Right hindlimb (tissue), 1 donor: ENCODE results near the gene RNF151.
"Not testable (repeated sequence)": the region's sequence is repeated elsewhere in the genome, so short reads cannot be mapped to it uniquely, and the experiment has no call there.

ENCODE experiments used
- DNase-seq: peaks from one replicate; pipeline ENCODE4 v3.0.0-alpha.2; 2018

The RNF151 gene

DNA sequence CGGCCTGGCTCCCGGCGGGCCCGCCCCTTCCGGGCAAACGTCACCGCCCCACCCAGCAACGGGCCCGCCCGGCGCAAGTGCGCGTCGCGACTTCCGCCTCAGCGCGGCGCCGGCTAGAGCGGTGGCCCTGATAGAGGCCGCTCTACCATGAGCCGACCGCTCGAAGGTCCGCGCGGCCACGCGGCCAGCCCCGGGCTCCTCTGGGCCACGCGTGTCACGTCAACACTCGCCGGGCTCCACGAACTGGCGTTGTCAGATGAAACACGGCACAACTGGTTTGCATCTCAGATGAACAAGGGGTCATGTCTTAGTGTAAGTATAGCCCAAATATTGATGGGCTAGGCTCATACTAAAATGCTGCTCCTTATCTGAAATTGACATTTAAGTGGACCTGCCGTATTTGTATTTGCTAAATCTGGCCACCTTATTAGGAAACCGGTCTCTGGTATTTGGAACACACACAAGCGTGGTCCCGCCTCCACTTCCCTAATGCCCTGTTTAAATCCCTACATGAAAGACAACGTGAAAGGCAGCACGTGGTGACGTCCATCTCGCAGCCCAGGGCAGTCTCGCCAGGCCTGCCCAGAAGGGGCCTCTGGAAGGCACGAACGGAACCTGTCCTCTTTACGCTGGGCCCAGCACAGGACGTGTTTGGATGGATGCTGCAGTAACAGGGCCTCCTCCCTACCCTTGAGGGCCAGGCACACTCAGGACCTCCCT is 43.3 kb downstream of the RNF151 start, which contains the start of gene ZNF598:
Gene ZNF598, minus strand, starts transcription at position 31 of the 720 bp plus-strand sequence.
- peak; percentile 89 for DNase-seq

GRCh38 chr16:2011726-2012125 is 45.1 kb downstream of the RNF151 start:
- DNase-seq, result not testable (repeated sequence)

- no peak for DNase-seq
These were observed 46.9 kb downstream of the RNF151 start for GRCh38 chr16:2013527-2013926.

DNA sequence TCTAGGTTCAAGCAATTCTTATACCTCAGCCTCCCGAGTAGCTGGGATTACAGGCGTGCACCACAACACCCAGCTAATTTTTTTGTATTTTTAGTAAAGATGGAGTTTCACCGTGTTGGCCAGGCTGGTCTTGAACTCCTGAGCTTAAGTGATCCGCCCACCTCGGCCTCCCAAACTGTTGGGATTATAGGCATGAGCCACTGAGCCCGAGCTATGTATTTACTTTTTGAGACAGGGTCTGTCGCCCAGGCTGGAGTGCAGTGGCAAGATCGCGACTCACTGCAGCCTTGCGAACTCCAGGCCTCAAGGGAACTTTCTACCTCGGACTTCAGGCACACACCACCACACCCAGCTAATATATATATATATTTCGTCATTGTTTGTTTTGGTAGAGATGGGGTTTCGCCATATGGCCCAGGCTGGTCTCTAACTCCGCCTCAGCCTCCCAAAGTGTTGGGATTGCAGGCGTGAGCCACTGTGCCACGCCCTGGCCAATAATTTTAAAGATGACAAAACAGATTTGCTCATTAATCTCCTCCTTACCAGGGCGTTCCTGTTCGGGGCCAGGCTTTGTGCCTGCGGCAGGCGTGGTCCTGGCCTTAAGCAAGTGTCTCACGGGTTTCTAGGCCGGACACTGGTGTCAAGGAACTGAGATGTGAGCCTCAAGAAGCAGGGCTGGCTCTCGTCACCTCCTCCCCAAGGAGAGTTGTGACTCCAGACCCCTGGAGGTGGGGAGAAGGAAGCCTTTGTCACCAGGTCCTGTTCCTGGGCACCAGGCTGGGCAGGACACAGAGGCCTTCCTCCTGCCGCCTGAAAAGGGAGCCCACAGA is 48.7 kb downstream of the RNF151 start:
- no peak for DNase-seq

DNA sequence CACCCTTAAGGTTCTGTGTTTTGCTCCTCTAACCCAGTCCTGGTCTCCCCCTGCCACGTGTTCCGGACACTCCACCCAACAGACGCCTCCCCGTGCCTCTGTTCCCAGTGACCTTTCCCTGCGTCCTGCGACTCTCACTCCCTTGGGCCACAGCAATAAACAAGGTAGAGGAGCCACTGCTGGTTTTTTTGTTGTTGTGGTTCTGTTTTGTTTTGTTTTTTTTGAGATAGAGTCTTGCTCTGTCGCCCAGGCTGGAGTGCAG is 49.2 kb downstream of the RNF151 start:
- no peak for DNase-seq

DNA sequence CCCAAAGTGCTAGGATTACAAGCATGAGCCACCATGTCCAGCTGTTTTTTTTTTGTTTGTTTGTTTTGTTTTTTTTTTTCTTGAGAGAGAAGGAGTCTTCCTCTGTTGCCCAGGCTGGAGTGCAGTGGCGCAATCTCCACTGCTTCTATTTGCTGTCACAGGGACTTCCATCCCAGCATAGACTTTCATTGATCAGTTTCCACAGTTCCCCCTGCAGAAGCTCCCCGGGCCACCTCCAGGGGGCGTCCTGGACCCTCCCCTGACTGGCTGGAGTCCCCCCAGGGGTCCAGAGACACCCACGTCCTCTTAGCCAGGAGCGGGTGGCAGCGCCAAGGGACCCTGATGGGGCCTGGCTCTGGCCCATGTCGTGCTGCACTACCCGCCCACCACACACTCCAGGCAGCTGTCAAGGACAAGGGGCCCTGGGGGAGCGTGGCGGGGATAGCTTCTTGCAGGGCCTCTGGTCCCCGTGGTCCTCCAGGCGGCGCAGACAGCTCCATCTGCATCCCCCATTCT is 49.8 kb downstream of the RNF151 start:
- DNase-seq, result no peak
